IMR-90 (cell line): ENCODE data around the gene GH1. TPM values are rescaled to one million over a fixed set of nuclear protein-coding genes. Genes with fewer than 3 reads are reported as not detected.
"Not testable (repeated sequence)": the region's sequence is repeated elsewhere in the genome, so short reads cannot be mapped to it uniquely, and the experiment has no call there.

Source experiments
- ATAC-seq: fragments of 200-7000 bp; cut with Tn5 transposase; 2 replicates; pipeline ENCODE4 v1.9.1; 2020; ENCODE audit warnings: low read depth, mild to moderate bottlenecking, moderate library complexity
- Bru-seq: library from RNA; stranded (reverse); fragments of 400-500 nt; gene quantifications from one replicate; lab custom pipeline; 2021; lab: Mats Ljungman, UMichigan
- BruChase-seq, 2 experiments: library from RNA; stranded (reverse); fragments of 400-500 nt; gene quantifications; one replicate each; lab custom pipeline; 2021; lab: Mats Ljungman, UMichigan
- BruUV-seq: library from RNA; stranded (reverse); fragments of 400-500 nt; replicated peaks from 2 replicates; lab custom pipeline; 2021; lab: Mats Ljungman, UMichigan
- CTCF ChIA-PET: fragments of 300-600 bp; formaldehyde crosslinking; extraction: SDS; loops from one replicate; lab custom pipeline; 2021; ENCODE audit warnings: antibody characterized with exemption; lab: Yijun Ruan, JAX
- POLR2A ChIA-PET: fragments of 300-600 bp; sonication (Branson Sonifier 250); formaldehyde crosslinking; loops from one replicate; lab custom pipeline; 2022; ENCODE audit warnings: antibody characterized with exemption; ENCODE audit not compliant: unreplicated experiment; lab: Charles Lee
- DNase-seq: peaks from one replicate; pipeline ENCODE4 v3.0.0; 2013
- H2AFZ ChIP-seq: replicated peaks from 2 replicates; pipeline ENCODE3; 2013; ENCODE audit warnings: low read length, mild to moderate bottlenecking; ENCODE audit not compliant: poor library complexity
- H2AK5ac ChIP-seq: 2 replicates; pipeline ENCODE4 v1.6.1; 2013; ENCODE audit warnings: low read depth, low read length, inconsistent platforms
- H2AK9ac ChIP-seq: replicated peaks from 2 replicates; pipeline ENCODE3; 2013; ENCODE audit warnings: mild to moderate bottlenecking, low read depth, low read length, moderate library complexity; ENCODE audit not compliant: poor library complexity
- H2BK120ac ChIP-seq: 2 replicates; pipeline ENCODE4 v1.6.1; 2013; ENCODE audit warnings: low read depth, low read length, inconsistent platforms
- H2BK15ac ChIP-seq: 3 replicates; pipeline ENCODE4 v1.6.1; 2013; ENCODE audit warnings: low read depth, low read length, inconsistent platforms
- H2BK20ac ChIP-seq: 2 replicates; pipeline ENCODE4 v1.6.1; 2013; ENCODE audit warnings: low read depth, mild to moderate bottlenecking, inconsistent platforms, low read length, moderate library complexity
- H2BK5ac ChIP-seq: 2 replicates; pipeline ENCODE4 v1.6.1; 2013; ENCODE audit warnings: mild to moderate bottlenecking, low read depth, low read length, inconsistent platforms; ENCODE audit not compliant: poor library complexity, severe bottlenecking
- H3K14ac ChIP-seq: replicated peaks from 2 replicates; pipeline ENCODE4 v1.6.1; 2013; ENCODE audit warnings: low read depth, low read length, inconsistent platforms
- H3K18ac ChIP-seq: 2 replicates; pipeline ENCODE4 v1.6.1; 2013; ENCODE audit warnings: low read depth, low read length, control low read depth
- H3K23ac ChIP-seq: 2 replicates; pipeline ENCODE4 v1.6.1; 2013; ENCODE audit warnings: low read depth, low read length, inconsistent platforms
- H3K27ac ChIP-seq: 2 replicates; pipeline ENCODE4 v1.5.1; 2013; ENCODE audit warnings: mild to moderate bottlenecking, control low read depth, low read length; ENCODE audit not compliant: insufficient read depth
- H3K27me3 ChIP-seq: 2 replicates; pipeline ENCODE4 v1.6.1; 2013; ENCODE audit warnings: low read length; ENCODE audit not compliant: control insufficient read depth, insufficient read depth
- H3K36me3 ChIP-seq: 2 replicates; pipeline ENCODE4 v1.6.1; 2013; ENCODE audit warnings: low read length, mixed read lengths; ENCODE audit not compliant: control insufficient read depth, insufficient read depth
- H3K4ac ChIP-seq: 2 replicates; pipeline ENCODE4 v1.6.1; 2013; ENCODE audit warnings: low read depth, low read length, inconsistent platforms
- H3K4me1 ChIP-seq: 2 replicates; pipeline ENCODE4 v1.6.1; 2013; ENCODE audit warnings: low read length, mixed read lengths; ENCODE audit not compliant: control insufficient read depth, insufficient read depth
- H3K4me2 ChIP-seq: 2 replicates; pipeline ENCODE4 v1.6.1; 2013; ENCODE audit warnings: low read depth, mild to moderate bottlenecking, control low read depth, low read length, moderate library complexity
- H3K4me3 ChIP-seq: 2 replicates; pipeline ENCODE4 v1.5.1; 2013; ENCODE audit warnings: low read depth, mild to moderate bottlenecking, control low read depth, low read length, moderate library complexity; ENCODE audit not compliant: insufficient read depth
- H3K56ac ChIP-seq: 2 replicates; pipeline ENCODE4 v1.6.1; 2013; ENCODE audit warnings: low read length, inconsistent platforms; ENCODE audit not compliant: insufficient read depth; ENCODE audit errors: extremely low read depth
- H3K79me1 ChIP-seq, 2 experiments: 2 replicates each; pipeline ENCODE4 v1.6.1; 2013; ENCODE audit warnings: low read length in 2 of 2, inconsistent platforms in 1 of 2, low read depth in 1 of 2
- H3K9ac ChIP-seq: 2 replicates; pipeline ENCODE4 v1.6.1; 2013; ENCODE audit warnings: low read depth, low read length, control low read depth
- H3K9me1 ChIP-seq: 2 replicates; pipeline ENCODE4 v1.6.1; 2013; ENCODE audit warnings: low read length, inconsistent platforms; ENCODE audit not compliant: insufficient read depth
- H3K9me3 ChIP-seq: 2 replicates; pipeline ENCODE4 v1.6.1; 2013; ENCODE audit warnings: low read length; ENCODE audit not compliant: control insufficient read depth, insufficient read depth
- H4K20me1 ChIP-seq: 2 replicates; pipeline ENCODE4 v1.6.1; 2013; ENCODE audit warnings: low read length, inconsistent platforms; ENCODE audit not compliant: insufficient read depth
- H4K5ac ChIP-seq: 2 replicates; pipeline ENCODE4 v1.6.1; 2013; ENCODE audit warnings: mild to moderate bottlenecking, low read depth, low read length, control low read depth
- H4K8ac ChIP-seq, 2 experiments: 2 replicates each; pipeline ENCODE4 v1.6.1; 2013; ENCODE audit warnings: low read depth in 2 of 2, low read length in 2 of 2, control low read depth in 1 of 2, inconsistent platforms in 1 of 2
- H4K91ac ChIP-seq: 2 replicates; pipeline ENCODE4 v1.6.1; 2013; ENCODE audit warnings: low read depth, low read length, inconsistent platforms; ENCODE audit not compliant: insufficient read depth
- WGBS, 2 experiments: methylation state at CpG; one replicate each; pipeline versions ENCODE4 v1.1.5 to v1.1.7; 2013; ENCODE audit warnings: missing lambda C conversion rate in 2 of 2; ENCODE audit not compliant: insufficient read length in 1 of 2; ENCODE audit errors: extremely low coverage in 2 of 2; 5-methylcytosine and 5-hydroxymethylcytosine counted together
- dilution Hi-C: fragments of 300-500 bp; cut with HindIII; formaldehyde crosslinking; loops from one replicate; pipeline ENCODE4 v1.14.3; 2018; ENCODE audit warnings: low sequenced_read_pairs; ENCODE audit not compliant: unreplicated experiment
- in situ Hi-C: fragments of 300-500 bp; cut with MboI; formaldehyde crosslinking; loops from 3 replicates; pipeline ENCODE4 v1.14.3; 2019; ENCODE audit warnings: low sequenced_read_pairs, inconsistent platforms, mixed read lengths
- intact Hi-C: fragments of 100-400 bp; cut with micrococcal nuclease; formaldehyde crosslinking; loops from 2 replicates; pipeline ENCODE4 v1.10.0; 2022
- long read RNA-seq: library from polyadenylated mRNA; unstranded; transcript quantifications from one replicate; pipeline ENCODE4 v2.0.0, GENCODE V29; 2021; ENCODE audit not compliant: unreplicated experiment
- polyA plus RNA-seq, 3 experiments: library from polyadenylated mRNA; depleted of rRNA; stranded (reverse); fragments of >200 nt; gene quantifications; 2 replicates each; pipeline ENCODE4 v1.2.3, GENCODE V29; 2012; ENCODE audit warnings: low replicate concordance in 1 of 3
- total RNA-seq: library from RNA; depleted of rRNA; stranded (reverse); fragments of >200 nt; gene quantifications from 2 replicates; pipeline ENCODE4 v1.2.3, GENCODE V29; 2012; rRNA removed

The GH1 gene
- total RNA-seq, result not detected in 2 replicates
- polyA plus RNA-seq (2012; rRNA removed), result not detected in 2 replicates
- polyA plus RNA-seq (2012; cell fraction: cytosol; rRNA removed), result not detected in 2 replicates
- not detected in 2 replicates for polyA plus RNA-seq (2012; cell fraction: nucleus; rRNA removed; ENCODE audit: low replicate concordance)
- Bru-seq, nascent RNA, result not detected
- not detected for BruChase-seq, experiment 1, labeled RNA remaining after a 6-hour chase
- not detected for BruChase-seq, experiment 2, labeled RNA remaining after a 2-hour chase
- long read RNA-seq, result 0 reads

GRCh38 chr17:63918789-63919305 lies at the start of gene GH1:
Gene GH1, minus strand, starts transcription at chr17:63918839. Its CDS starts 63 bp downstream, at chr17:63918776.
- in situ Hi-C loops, result loop anchor here (5.0 to 10.0 kb wide), 3 partner anchors 106 to 366 kb away; partner anchors contain the start of genes ERN1 and ICAM2

More at GRCh38 chr17:63918789-63919305, at the start of gene GH1:
- H3K27ac ChIP-seq, H2BK15ac ChIP-seq, H3K4me2 ChIP-seq, H3K4me1 ChIP-seq, dilution Hi-C loops, BruUV-seq, DNase-seq, H3K4ac ChIP-seq, ATAC-seq, H2BK120ac ChIP-seq, H3K18ac ChIP-seq, H2BK20ac ChIP-seq, H3K79me1 ChIP-seq, POLR2A ChIA-PET, H3K9ac ChIP-seq, H4K20me1 ChIP-seq, H3K56ac ChIP-seq, H4K5ac ChIP-seq, H3K23ac ChIP-seq, H3K9me1 ChIP-seq, H2AK9ac ChIP-seq, H4K91ac ChIP-seq, H3K9me3 ChIP-seq, H3K36me3 ChIP-seq, H2BK5ac ChIP-seq, H3K4me3 ChIP-seq, H4K8ac ChIP-seq, H3K14ac ChIP-seq, H2AK5ac ChIP-seq: not testable (repeated sequence)
- no CpG with 5 or more reads among the region's 10 CpGs for WGBS, 2 experiments
- CTCF ChIA-PET, result interaction anchor here (0.7 to 2.7 kb wide), 10 partner anchors 10 to 215 kb away, joined by 3 to 21 read pairs (median 5); partner anchors contain the start of gene ICAM2
- Histone ChIP-seq H3K27me3 (peaks cover 29% of the 10 kb centered on the region), H2AFZ (peak within 1 kb of the TSS; percentile 2)
- intact Hi-C loops, result loop anchor here (1.0 to 10.0 kb wide), 5 partner anchors 27 to 366 kb away; no protein-coding TSS in a partner anchor
